ENCODE results near the gene UNCX. TPM values are rescaled to one million over a fixed set of nuclear protein-coding genes. Genes with fewer than 3 reads are reported as not detected.

Gene UNCX
- total and polyA plus RNA-seq, 2 of the 4 experiments (the other 2 are of a cell fraction): not detected

DNA sequence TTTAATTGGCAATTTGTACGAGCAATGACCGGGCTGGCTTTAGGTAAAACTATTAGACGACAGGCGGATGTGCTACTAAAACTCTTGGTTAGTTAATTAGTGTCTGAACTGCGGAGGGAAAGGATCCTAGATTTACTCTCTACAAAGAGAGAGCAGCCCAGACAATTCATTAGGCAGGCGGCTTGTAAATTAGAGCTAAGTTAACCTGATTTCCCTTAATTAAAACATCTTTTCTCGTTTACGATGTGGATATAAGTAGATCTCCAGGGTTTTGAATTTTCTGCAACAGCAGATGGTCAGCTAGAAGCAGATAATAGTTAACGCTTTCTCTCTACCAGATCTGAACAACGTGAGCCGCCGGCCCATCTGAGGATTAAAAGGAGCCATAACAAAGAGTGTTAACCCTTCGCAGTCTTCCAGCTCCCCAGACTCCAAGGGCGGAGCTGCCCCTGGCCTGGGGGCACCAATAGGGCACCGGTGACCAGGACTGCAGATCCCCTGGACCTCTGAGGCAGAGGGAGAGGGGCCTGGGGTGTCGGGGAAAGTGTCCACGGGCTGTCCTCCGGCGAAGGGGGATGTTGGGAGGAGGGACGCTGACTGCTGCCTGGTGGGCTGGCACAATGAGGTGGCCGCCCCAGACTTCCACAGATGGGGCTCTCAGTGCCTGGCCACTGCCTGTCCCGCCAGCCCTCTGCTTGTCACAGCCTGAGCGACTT lies 6.3 kb upstream of the UNCX start:
- Histone ChIP-seq H3K9ac (ENCODE audit: low read depth, low read length) (no peak overlapping the region), H3K23ac (ENCODE audit: low read depth, low read length) (no peak overlapping the region), H2AFZ (replicated peaks; ENCODE audit: low read length, poor library complexity) (no peak overlapping the region), H3K4me1 (ENCODE audit: control insufficient read depth, insufficient read depth, low read length) (peaks cover 2% of the 10 kb centered on the region; the same call in 1 of the 2 replicates), H3K27ac (ENCODE audit: insufficient read depth, low read length) (no peak overlapping the region), H2BK5ac (ENCODE audit: low read depth, low read length, poor library complexity, severe bottlenecking) (no peak overlapping the region), H3K14ac (replicated peaks; ENCODE audit: low read depth, low read length) (no peak overlapping the region), H2BK20ac (ENCODE audit: low read depth, low read length) (no peak overlapping the region), H4K5ac (ENCODE audit: low read depth, low read length) (no peak overlapping the region), H3K79me1 (ENCODE audit: low read depth in 1 of 2, low read length in 2 of 2) (no peaks in the 10 kb centered on the region), H3K36me3 (ENCODE audit: control insufficient read depth, insufficient read depth, low read length) (no peaks in the 10 kb centered on the region), H2AK5ac (ENCODE audit: low read depth, low read length) (no peak overlapping the region), H3K4me3 (ENCODE audit: insufficient read depth, low read depth, low read length) (no peak overlapping the region), H2BK15ac (ENCODE audit: low read depth, low read length) (no peak overlapping the region), H3K9me1 (ENCODE audit: insufficient read depth, low read length) (no peaks in the 10 kb centered on the region), H4K91ac (ENCODE audit: insufficient read depth, low read depth, low read length) (no peak overlapping the region), H3K56ac (ENCODE audit: extremely low read depth, insufficient read depth, low read length) (no peak overlapping the region), H4K20me1 (ENCODE audit: insufficient read depth, low read length) (peaks cover 9% of the 10 kb centered on the region; the same call in 1 of the 2 replicates), H2BK120ac (ENCODE audit: low read depth, low read length) (no peak overlapping the region), H2AK9ac (replicated peaks; ENCODE audit: low read depth, low read length, poor library complexity) (no peak overlapping the region), H3K9me3 (ENCODE audit: control insufficient read depth, insufficient read depth, low read length) (peaks cover 11% of the 10 kb centered on the region; the same call in 1 of the 2 replicates), H3K27me3 (ENCODE audit: control insufficient read depth, insufficient read depth, low read length) (peaks cover 88% of the 10 kb centered on the region), H3K4me2 (ENCODE audit: low read depth, low read length) (no peak overlapping the region), H3K4ac (ENCODE audit: low read depth, low read length) (no peak overlapping the region), H3K18ac (ENCODE audit: low read depth, low read length) (no peak overlapping the region), H4K8ac (ENCODE audit: low read depth in 2 of 2, low read length in 2 of 2) (no peak overlapping the region)
- ATAC-seq (ENCODE audit: low read depth) (no peak), DNase-seq (no peak)
- WGBS, 2 experiments (ENCODE audit: extremely low coverage in 2 of 2, insufficient read length in 1 of 2): 51% methylated on average over 7 of the region's 23 CpGs; no CpG with 5 or more reads in 1 of the 2 experiments
- no TSS peak for BruUV-seq (replicated peaks)
- in situ Hi-C loops (cut with MboI; ENCODE audit: low sequenced_read_pairs) (no loop called here), dilution Hi-C loops (cut with HindIII; ENCODE audit: low sequenced_read_pairs, unreplicated experiment) (no loop called here), intact Hi-C loops (cut with micrococcal nuclease) (loop anchor here (10.0 kb wide), 1 partner anchor 188 kb away; no protein-coding TSS in a partner anchor)
- CTCF ChIA-PET: no interaction called here
- POLR2A ChIA-PET (ENCODE audit: unreplicated experiment): no interaction called here
- TF ChIP-seq, protein P1, sequence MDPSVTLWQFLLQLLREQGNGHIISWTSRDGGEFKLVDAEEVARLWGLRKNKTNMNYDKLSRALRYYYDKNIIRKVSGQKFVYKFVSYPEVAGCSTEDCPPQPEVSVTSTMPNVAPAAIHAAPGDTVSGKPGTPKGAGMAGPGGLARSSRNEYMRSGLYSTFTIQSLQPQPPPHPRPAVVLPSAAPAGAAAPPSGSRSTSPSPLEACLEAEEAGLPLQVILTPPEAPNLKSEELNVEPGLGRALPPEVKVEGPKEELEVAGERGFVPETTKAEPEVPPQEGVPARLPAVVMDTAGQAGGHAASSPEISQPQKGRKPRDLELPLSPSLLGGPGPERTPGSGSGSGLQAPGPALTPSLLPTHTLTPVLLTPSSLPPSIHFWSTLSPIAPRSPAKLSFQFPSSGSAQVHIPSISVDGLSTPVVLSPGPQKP (IDR thresholded peaks at IDR 0.05; ENCODE audit: borderline replicate concordance, low read depth, low read length): no peak
- TF ChIP-seq CEBPB (IDR thresholded peaks at IDR 0.05; ENCODE audit: low read depth, low read length): no peak

Data from IMR-90 (cell line).